ENCODE results near the gene FIBCD1.

The FIBCD1 gene

GRCh38 chr9:130872912-130873503 is 66.0 kb downstream of the FIBCD1 start:
- DNase-seq = no peak

GRCh38 chr9:130872508-130872907 is 66.5 kb downstream of the FIBCD1 start:
- no peak for DNase-seq

GRCh38 chr9:130872093-130872492 is 67.0 kb downstream of the FIBCD1 start:
- DNase-seq = no peak

- DNase-seq = no peak
Measured at GRCh38 chr9:130871395-130872062, 67.5 kb downstream of the FIBCD1 start.

GRCh38 chr9:130870491-130871381 is 68.3 kb downstream of the FIBCD1 start:
- DNase-seq = no peak

- DNase-seq = no peak
Measured at GRCh38 chr9:130869250-130869649, 69.8 kb downstream of the FIBCD1 start.

- DNase-seq = no peak
Measured at GRCh38 chr9:130868230-130868629, 70.8 kb downstream of the FIBCD1 start.

- DNase-seq = no peak
Measured at GRCh38 chr9:130867556-130867955, 71.5 kb downstream of the FIBCD1 start.

GRCh38 chr9:130866474-130866965 is 72.5 kb downstream of the FIBCD1 start:
- DNase-seq = peak; percentile 52

GRCh38 chr9:130865921-130866320 is 73.1 kb downstream of the FIBCD1 start:
- DNase-seq = no peak

GRCh38 chr9:130864541-130864940 is 74.5 kb downstream of the FIBCD1 start:
- no peak for DNase-seq

- DNase-seq = no peak
Measured at GRCh38 chr9:130862747-130863146, 76.3 kb downstream of the FIBCD1 start.

GRCh38 chr9:130862217-130862616 is 76.8 kb downstream of the FIBCD1 start:
- DNase-seq = no peak

GRCh38 chr9:130861372-130862180 is 77.5 kb downstream of the FIBCD1 start:
- DNase-seq = no peak

GRCh38 chr9:130860458-130861316 is 78.4 kb downstream of the FIBCD1 start:
- DNase-seq = no peak

GRCh38 chr9:130858739-130859705 is 80.0 kb downstream of the FIBCD1 start:
- DNase-seq = no peak

GRCh38 chr9:130857864-130858738 is 80.9 kb downstream of the FIBCD1 start:
- DNase-seq = no peak

- no peak for DNase-seq
Measured at GRCh38 chr9:130856474-130856873, 82.6 kb downstream of the FIBCD1 start.

GRCh38 chr9:130854835-130855234 is 84.2 kb downstream of the FIBCD1 start:
- no peak for DNase-seq

Measured in CD4-positive, alpha-beta T cell treated with Interleukin-10 for 1 hour (primary cell).